HS-5 (cell line): Measurements from ENCODE around the gene LCLAT1.
"Not testable (repeated sequence)": the region's sequence is repeated elsewhere in the genome, so short reads cannot be mapped to it uniquely, and the experiment has no call there.

Source experiments
- DNase-seq: peaks from one replicate; pipeline ENCODE4 v3.0.0-alpha.2; 2012; ENCODE audit warnings: low read depth

Gene LCLAT1

GRCh38 chr2:30455114-30455738, 8.2 kb downstream of the LCLAT1 start:
- no peak for DNase-seq

- no peak for DNase-seq
Observed at GRCh38 chr2:30456106-30456505, 9.1 kb downstream of the LCLAT1 start.

- no peak for DNase-seq
Observed at GRCh38 chr2:30456579-30456978, 9.5 kb downstream of the LCLAT1 start.

GRCh38 chr2:30457296-30457695, 10.2 kb downstream of the LCLAT1 start:
- DNase-seq: no peak

- no peak for DNase-seq
Observed at GRCh38 chr2:30459140-30459539, 12.1 kb downstream of the LCLAT1 start.

- DNase-seq: no peak
Observed at GRCh38 chr2:30462131-30462857, 15.2 kb downstream of the LCLAT1 start.

GRCh38 chr2:30463535-30463934, 16.5 kb downstream of the LCLAT1 start:
- no peak for DNase-seq

- no peak for DNase-seq
Observed at GRCh38 chr2:30464544-30465170, 17.6 kb downstream of the LCLAT1 start.

GRCh38 chr2:30465171-30465545, 18.1 kb downstream of the LCLAT1 start:
- DNase-seq: no peak

GRCh38 chr2:30466216-30466615, 19.2 kb downstream of the LCLAT1 start:
- no peak for DNase-seq

GRCh38 chr2:30467062-30467826, 20.2 kb downstream of the LCLAT1 start:
- DNase-seq: not testable (repeated sequence)

- no peak for DNase-seq
Observed at GRCh38 chr2:30470426-30470825, 23.4 kb downstream of the LCLAT1 start.

- DNase-seq: no peak
Observed at GRCh38 chr2:30472326-30472725, 25.3 kb downstream of the LCLAT1 start.

GRCh38 chr2:30475542-30475941, 28.5 kb downstream of the LCLAT1 start:
- DNase-seq: no peak

GRCh38 chr2:30476636-30477035, 29.6 kb downstream of the LCLAT1 start:
- DNase-seq: no peak

- no peak for DNase-seq
Observed at GRCh38 chr2:30480703-30481322, 33.8 kb downstream of the LCLAT1 start.

- no peak for DNase-seq
Observed at GRCh38 chr2:30481323-30481800, 34.3 kb downstream of the LCLAT1 start.

GRCh38 chr2:30482011-30482410, 35.0 kb downstream of the LCLAT1 start:
- DNase-seq: no peak

- no peak for DNase-seq
Observed at GRCh38 chr2:30484145-30484544, 37.1 kb downstream of the LCLAT1 start.

- DNase-seq: no peak
Observed at GRCh38 chr2:30484995-30485394, 37.9 kb downstream of the LCLAT1 start.

- no peak for DNase-seq
Observed at GRCh38 chr2:30486655-30487054, 39.6 kb downstream of the LCLAT1 start.

- DNase-seq: no peak
Observed at GRCh38 chr2:30487603-30488002, 40.6 kb downstream of the LCLAT1 start.
